ENCODE results near the gene PRRC1.

PRRC1 gene

DNA sequence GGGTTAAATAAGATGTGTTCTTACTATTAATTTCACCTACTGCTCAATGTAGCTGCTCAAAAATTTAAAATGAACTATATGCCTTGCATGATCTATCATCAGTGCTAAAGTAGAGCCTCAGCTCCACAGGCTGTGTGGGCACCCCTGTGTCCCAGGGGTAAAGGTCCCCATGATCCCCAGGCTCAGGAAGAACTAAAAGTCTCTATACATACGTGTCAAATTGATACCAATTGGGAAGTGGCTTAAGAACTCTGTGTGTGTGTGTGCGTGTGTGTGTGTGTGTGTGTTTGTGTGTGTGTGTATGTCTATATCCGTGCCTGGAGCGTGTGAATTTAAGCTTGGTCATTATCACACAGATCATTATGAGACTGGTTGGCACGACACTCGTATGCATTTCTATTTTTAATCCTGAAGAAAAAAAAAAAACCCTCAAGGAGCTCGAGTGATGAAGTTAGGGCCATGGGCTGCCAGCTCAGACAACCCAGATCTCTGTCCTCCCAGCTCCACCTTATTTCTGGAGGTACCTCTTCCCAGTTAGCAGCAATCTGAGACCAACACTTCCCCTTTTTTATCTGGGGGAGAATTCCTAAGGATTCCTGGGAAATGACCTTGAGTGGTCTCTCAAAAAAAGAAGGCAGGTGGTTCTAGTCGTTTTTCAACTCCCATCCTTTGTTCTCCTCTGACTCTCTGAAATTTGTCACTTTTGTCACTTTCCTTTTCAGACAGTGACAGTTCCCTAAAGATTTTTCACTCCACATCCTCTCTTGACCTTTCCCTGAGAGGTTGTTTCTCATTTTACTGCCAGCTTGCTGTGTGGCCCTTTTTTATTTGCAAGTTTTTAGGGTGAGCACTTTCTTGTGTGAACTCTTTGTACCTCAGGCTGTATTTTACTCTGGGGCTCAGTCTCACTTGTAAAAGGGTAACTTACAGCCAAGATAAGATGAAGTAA is 85.7 kb downstream of the PRRC1 start:
- DNase-seq (ENCODE audit: low read depth in 1 of 2, low spot score in 1 of 2): no peak
